HL-60 (cell line): ENCODE measurements around the gene GBGT1.

Source experiments
- GABPA ChIP-seq: IDR thresholded peaks from 2 replicates; pipeline ENCODE4 v1.6.1; 2012; ENCODE audit warnings: low read depth
- POLR2AphosphoS5 ChIP-seq: IDR thresholded peaks from 2 replicates; pipeline ENCODE4 v1.6.1; 2012; ENCODE audit warnings: low read depth
- TF ChIP-seq, protein P1 (sequence below): IDR thresholded peaks from one replicate; pipeline ENCODE4 v1.5.1; 2011; ENCODE audit warnings: low read length, control low read depth, inconsistent platforms; ENCODE audit not compliant: insufficient read depth

DNA sequence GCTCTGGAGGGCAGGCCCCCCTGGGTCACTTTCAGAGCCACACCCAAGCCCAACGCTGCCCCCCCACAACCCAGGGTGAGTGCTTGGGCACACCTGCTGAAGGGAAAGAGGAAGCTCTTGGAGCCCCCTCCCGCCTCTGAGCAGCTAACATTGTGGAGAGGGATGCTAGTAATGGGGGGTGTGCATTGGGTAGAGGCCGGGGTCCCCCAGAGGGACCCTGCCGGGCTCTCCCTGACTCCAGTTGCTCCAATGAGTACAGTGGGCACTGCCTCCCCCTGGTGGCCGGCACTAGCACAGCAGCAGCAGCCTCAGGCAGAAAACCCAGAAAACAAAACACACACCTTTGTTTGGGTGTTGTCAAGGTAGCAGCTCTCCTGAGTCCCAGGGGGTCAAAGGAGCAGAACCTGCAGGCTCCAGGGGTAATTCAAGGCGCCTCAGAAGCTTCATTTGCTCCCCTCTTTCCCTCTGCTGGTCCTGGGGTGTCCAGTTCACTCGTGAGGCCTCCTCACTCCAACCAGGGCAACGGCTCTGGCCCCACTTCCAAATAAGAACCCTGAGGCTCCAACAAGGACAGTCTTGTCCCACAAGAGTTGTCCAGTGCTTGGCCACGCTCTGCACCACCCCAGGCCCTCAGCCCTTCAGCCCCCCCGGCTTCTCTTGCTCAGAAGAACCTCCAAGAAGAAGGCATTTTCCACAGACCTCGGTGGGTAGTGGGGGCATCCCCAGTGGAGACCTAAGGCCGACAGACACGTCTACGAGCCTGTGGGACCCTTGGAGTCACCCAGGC, 16.1 kb downstream of the GBGT1 start:
- TF ChIP-seq, protein P1, sequence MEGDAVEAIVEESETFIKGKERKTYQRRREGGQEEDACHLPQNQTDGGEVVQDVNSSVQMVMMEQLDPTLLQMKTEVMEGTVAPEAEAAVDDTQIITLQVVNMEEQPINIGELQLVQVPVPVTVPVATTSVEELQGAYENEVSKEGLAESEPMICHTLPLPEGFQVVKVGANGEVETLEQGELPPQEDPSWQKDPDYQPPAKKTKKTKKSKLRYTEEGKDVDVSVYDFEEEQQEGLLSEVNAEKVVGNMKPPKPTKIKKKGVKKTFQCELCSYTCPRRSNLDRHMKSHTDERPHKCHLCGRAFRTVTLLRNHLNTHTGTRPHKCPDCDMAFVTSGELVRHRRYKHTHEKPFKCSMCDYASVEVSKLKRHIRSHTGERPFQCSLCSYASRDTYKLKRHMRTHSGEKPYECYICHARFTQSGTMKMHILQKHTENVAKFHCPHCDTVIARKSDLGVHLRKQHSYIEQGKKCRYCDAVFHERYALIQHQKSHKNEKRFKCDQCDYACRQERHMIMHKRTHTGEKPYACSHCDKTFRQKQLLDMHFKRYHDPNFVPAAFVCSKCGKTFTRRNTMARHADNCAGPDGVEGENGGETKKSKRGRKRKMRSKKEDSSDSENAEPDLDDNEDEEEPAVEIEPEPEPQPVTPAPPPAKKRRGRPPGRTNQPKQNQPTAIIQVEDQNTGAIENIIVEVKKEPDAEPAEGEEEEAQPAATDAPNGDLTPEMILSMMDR = peak; percentile 99
- TF ChIP-seq GABPA (no peak), POLR2AphosphoS5 (no peak)
